HG03108 (cell line): ENCODE results near the gene PDCD5.
"Not testable (repeated sequence)": the region's sequence is repeated elsewhere in the genome, so short reads cannot be mapped to it uniquely, and the experiment has no call there.

Source experiments
- ATAC-seq: cut with Tn5 transposase; IDR thresholded peaks from one replicate; pipeline ENCODE4 v1.9.1; 2021; ENCODE audit warnings: moderate library complexity; ENCODE audit not compliant: unreplicated experiment

The PDCD5 gene

DNA sequence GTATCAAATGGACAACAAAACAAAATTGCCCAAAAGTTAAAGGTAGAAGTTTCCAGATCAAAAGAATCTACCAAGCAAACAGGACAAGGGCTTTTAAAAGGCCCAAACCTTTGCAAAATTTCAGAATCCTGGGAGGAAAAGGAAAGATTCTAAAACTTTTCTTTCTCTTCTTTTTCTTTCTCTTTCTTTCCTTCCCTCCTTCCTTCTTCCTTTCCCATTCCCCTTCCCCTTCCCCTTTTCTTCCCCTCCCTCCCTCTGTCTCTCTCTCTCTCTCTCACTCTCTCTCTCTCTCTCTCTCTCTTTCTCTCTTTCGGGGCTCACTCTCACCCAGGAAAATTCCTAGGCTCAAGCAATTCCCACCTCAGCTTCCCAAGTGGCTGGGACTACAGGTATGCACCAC, 4.2 kb upstream of the PDCD5 start:
- ATAC-seq = no peak

DNA sequence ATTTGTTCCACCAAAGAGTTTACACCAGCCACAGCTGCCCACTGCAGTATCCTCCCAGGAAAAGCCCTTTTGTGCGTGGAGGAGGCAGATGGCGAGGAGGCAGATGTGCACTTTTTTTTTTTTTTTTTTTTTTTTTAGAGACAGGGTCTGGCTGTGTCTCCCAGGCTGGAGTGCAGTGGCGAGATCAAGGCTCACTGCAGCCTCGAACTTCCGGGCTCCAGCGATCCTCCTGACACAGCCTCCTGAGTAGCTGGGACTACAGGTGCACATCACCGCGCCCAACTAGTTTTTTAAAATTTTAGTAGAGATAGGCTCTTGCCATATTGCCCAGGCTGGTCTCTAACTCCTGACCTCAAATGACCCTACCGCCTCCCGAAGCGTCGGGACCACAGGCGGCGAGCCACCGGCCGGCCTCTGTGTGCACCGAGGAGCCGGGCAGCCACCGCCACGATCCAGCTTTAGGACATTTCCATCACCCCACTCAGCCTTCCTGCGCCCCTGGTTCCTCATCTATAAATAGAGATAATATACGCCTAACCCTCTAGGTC, 563 bp upstream of the PDCD5 start:
- ATAC-seq = no peak

DNA sequence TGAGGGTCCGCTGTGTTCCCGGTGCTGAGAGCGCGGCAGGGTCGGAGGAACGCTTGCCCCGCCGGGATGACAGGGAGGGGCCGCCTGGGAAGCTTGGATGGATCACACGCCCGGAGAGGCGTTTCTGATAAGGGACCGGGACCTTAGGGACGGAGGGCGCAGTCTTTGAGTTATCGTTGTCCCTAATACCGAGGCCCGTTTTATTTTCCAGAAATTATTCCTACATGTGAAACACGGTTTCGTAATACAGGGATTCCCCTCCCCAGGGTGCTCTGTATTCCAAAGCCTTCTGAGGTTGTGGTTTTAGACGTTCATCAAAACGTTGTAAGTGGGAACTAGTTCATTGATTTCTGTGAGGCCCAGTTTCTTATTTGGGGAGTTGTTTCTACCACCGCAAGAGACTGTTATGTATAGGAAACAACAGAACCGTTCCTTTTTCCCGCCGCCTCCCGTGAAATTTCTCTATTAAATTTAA, 752 bp downstream of the PDCD5 start:
- no peak for ATAC-seq

DNA sequence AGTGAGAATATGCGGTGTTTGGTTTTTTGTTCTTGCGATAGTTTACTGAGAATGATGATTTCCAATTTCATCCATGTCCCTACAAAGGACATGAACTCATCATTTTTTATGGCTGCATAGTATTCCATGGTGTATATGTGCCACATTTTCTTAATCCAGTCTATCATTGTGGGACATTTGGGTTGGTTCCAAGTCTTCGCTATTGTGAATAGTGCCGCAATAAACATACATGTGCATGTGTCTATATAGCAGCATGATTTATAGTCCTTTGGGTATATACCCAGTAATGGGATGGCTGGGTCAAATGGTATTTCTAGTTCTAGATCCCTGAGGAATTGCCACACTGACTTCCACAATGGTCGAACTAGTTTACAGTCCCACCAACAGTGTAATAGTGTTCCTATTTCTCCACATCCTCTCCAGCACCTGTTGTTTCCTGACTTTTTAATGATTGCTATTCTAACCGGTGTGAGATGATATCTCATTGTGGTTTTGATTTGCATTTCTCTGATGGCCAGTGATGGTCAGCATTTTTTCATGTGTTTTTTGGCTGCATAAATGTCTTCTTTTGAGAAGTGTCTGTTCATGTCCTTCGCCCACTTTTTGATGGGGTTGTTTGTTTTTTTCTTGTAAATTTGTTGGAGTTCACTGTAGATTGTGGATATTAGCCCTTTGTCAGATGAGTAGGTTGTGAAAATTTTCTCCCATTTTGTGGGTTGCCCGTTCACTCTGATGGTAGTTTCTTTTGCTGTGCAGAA, 6.9 kb downstream of the PDCD5 start:
- not testable (repeated sequence) for ATAC-seq

DNA sequence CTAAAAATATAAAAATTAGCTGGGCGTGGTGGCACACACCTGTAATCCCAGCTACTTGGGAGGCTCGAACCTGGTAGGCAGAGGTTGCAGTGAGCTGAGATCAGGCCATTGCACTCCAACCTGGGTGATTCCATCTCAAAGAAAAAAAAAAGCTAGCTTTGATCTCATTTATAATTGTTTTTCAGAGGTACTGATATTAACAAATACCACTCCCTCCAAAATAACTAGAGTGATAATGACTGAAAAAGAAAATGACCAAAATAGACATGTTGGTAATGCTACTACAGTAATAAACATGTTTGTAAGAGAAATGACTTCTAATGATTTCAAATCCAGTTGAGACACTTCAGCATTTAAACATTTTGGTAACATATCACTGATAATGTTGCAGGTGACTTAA, 13.0 kb downstream of the PDCD5 start:
- no peak for ATAC-seq

DNA sequence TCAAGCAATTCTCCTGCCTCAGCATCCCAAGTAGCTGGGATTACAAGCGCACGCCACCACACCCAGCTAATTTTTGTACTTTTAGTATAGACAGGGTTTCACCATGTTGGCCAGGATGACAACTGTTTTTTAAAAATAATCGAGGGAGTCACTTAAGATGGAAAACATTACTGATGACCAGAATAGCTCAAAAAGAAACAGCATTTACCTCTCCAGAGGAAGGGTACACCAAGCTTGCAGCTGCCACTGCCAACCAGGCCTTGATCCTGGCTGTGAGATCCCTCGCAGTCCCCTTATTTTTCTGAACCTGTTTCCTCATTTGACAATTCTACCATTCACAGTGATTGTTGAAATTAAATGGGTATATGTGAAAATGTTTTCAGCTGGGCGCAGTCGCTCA, 14.5 kb downstream of the PDCD5 start:
- ATAC-seq = no peak

DNA sequence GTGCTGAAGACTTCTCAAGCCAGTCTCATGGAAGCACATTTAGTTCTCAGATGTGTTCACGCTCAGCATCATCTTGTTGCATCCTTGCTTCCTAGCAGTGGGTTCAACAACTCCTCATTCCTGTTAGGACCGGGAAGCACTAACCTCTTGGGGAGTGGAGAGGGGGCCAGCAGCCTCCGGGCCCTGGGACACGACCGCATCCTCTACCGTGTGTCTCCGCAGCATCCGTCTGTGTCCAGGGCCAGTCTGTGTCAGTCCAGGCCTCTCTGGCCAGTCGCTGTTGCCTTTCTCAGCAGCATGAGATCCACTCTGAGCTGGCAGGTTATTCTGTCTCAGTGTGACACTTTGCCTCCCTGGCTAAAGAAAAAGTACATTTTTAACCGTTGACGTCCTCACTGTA, 17.0 kb downstream of the PDCD5 start:
- no peak for ATAC-seq

DNA sequence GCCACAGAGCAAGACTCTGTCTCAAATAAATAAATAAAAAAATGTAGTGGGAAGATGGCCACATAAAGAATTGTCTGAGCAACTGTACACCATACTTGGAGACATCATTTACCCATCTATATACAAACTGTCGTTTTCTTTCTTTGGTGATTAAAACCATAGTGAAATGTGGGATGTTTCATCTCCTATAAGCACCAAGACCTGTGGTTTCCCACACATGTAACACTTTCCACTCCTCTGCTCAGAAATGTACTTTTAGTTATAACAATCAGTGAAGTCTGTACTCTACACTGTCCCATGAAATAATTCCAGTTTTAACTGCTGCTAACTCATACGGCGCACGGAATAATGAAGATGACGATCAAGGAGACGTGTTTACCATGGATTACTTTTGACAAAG, 18.3 kb downstream of the PDCD5 start:
- ATAC-seq = no peak

DNA sequence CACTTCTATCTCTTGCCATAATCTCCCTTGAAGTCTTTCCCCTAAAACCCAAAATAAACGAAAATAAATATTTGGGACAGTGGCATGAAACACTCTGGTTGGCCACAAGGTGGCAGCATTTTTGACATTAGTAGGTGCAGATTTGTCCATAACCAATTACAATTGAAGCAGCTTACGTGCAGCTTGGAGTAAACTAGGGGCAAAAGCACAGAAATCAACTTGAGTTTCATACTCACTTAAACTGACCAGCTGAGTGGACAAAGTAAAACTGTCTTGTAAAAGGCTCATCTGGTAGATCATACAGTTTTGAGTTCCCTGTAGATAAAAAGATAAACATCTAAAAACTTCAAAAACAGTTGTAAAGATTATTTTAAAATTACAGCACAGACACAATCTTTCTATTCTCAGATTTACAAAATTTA, 18.8 kb downstream of the PDCD5 start:
- no peak for ATAC-seq

DNA sequence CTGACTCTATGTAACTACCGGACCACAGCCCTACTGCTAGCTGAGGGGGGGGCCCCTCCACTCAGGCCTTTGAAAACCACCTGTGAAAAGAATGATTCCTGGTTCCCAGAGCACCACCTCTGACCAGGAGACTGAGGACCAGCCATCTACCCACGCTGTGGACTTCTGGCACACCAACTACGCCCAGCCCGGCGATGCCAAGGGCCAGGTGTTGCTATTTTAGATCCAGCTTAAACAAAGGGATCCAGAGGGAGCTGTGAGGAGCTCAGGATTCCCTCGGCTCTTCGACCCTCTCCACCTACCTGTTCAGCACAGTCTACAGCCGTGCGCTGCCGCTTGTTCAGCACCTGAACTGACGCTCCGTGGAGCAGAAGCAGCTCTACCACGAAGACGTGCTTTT, 23.0 kb downstream of the PDCD5 start:
- no peak for ATAC-seq

DNA sequence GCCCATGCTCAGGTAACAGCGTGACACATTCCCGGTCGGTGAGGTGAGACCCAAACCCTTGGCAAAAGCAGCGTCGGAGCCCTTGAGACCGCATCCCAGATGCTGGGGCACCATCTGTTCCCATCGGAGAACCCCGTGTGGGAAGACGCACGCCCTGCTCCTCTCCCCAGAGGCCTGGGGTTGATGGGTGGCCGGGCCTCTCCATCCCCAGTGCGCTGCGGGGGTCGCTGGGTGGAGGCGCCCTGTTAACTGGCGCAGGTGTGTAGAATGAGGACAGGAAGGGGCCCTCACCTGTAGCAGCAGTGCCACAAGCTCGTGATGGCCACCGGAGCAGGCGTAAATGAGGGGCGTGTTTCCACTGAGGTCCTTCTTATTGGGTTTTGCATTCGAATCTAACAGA, 24.6 kb downstream of the PDCD5 start:
- ATAC-seq = no peak

DNA sequence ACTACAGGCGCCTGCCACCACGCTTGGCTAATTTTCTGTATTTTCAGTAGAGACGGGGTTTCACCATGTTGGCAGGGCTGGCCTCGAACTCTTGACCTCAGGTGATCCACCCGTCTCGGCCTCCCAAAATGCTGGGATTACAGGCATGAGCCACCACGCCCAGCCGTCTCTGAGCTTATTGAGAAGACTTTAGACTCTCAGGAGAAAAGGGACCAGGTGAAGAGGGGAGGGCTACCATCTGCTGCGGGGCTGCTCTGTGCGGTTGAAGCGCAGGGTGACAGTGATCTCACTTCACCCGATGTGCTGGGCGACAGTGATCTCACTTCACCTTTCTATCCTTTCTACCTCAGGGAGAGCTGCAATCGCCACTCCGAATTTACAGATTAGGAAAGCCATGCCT, 25.3 kb downstream of the PDCD5 start:
- ATAC-seq = no peak

DNA sequence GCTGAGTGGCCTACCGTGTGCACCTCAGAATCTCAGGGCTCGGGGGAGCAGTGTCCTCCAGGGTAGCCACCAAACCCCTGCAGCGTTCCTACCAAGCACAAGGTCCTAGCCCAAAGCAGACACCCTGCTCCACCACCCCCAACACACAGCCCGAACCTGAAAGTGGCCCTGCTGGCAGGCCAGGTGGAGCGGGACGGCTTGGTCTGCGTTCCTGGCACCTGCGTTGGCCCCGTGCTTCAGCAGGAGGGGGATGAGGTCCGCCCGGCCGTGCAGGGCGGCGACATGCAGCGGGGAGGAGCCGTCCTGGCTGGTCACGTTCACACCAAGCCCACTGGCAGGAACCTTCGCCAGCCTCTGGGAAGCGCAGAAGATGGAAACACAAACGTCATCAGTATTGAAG, 26.5 kb downstream of the PDCD5 start:
- no peak for ATAC-seq

DNA sequence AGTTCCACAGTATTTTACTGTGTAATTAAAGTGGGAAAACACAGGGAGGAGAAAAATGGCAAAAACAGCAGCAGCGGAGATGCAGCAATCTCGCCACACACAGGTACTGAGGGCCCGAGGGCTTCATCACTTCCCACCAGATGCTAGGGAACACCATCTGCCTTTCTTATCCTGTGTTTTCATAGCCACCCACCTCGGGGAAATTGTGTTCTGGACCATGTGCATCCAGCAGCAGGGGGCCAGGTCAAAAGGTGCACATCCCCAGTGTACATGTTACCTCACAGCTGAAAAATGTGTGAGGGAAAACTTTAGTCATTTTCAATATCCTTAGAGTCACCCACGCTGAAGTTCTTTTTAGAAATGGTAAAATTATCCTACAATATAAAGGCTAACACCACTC, 30.2 kb downstream of the PDCD5 start:
- ATAC-seq = no peak

DNA sequence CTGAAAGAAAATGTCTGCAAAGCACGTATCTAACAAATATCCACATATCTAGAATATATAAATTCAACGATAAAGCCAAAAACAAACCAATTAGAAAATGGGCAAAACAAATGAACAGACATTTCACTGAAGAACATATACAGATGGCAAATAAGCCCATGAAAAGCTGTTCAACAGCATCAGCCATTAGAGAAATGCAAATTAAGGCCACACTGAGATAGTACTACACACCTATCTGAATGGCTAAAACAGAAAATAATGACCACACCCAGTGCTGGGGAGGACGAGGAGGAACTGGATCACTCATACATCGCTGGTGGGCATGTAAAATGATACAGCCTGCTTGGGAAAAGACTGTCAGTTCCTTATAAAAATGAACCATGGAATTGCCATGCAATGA, 32.0 kb downstream of the PDCD5 start:
- ATAC-seq = no peak

DNA sequence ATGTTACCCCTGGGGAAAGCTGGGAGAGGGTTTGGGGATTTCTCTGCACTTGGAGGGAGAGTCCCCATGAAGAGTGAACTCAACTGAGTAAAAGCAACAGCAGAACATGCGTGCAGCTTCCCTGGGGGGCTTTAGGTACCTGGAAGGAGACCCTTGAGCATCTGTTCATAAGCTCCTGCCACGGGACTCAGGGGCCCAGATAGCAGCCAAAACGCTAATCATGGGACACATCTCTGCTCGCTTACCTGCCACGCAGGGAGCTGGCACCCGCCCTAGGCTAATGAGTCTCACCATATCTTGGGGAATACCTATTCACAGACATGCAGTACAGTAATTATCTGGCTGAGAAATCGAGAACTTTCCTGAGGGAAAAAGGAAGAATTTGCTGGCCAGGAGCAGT, 33.9 kb downstream of the PDCD5 start:
- ATAC-seq = no peak

DNA sequence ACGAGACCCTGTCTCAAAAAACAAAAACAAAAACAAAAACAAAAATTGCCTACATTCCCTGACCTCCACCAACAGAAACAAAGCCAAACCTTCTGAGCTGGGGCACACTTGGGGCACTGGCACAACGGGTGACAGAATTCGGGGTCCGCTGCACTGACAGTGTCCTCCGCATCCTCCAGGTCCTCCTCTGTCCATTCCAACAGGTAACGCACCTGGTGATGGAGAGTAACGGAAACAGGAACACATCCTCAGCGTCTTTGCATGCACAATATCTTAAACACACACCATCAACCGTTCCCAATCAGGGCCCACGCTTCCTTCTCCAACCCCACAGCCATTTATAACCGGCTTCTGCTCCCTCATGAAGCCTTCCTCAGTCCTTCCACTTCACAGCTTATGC, 34.6 kb downstream of the PDCD5 start:
- no peak for ATAC-seq

DNA sequence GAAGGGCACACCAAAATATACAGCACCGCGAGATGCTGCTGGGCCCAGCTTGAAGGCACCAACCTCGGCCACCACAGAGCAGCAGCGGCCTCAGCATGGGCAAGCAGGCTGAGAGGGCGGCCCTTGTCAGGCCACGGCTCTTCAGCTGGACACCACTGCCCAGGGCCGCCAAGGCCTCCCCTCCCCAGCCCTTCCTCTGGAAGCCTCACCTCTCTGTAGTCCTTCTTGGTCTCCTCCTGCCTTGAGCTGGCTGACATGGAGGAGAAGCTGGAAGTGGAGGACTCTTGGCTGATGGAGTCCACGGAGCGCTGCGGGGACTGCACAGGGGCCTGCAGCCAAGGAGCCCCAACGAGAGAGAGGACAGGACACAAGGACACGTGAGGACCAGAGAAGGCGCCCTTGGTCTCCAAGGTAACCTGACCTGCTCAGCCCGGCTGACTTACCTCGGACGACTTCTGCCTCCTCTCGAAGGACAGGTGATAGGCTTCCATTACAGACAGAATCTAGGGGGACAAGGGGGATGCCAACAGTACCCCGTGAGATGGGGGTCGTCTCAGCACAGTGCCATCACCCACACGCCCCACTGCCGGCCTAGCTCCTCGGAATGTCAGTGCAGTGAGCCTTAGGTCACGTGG, 38.2 kb downstream of the PDCD5 start:
- no peak for ATAC-seq

DNA sequence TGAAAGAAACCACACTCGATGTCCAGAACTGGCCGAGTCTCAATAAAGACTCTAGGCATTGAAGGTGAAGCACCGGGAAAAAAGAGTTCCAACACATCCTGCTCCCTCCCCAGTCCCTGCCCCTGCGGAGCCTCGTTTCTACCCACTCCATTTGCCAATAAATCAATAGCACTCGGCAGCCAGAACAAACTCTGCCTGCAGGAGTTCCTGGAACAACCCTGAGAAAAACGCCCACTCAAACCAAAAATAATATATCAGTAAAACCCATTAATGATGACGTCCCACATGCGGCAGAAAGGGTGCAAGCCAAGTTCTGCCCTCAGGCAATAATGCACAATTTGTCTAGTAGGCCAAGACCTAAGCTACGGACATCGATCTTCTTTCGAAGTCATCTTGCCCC, 41.0 kb downstream of the PDCD5 start:
- no peak for ATAC-seq

DNA sequence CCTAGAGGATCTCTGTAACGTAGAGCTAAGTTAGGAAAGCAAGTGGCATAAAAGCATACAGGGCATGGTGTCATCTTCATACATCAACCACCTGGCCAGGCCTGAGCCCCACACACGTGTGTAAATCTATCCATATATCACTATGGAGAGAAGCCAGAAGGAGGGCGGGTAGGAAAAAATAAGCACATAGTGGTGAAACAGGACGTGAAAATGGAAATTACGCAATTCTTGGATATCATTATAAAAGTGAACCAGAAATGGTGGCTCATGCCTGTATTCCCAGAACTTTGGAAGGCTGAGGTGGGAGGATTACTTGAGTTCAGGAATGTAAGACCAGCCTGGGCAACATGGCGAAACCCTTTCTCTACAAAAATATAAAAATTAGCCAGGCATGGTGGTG, 43.4 kb downstream of the PDCD5 start:
- ATAC-seq = no peak

DNA sequence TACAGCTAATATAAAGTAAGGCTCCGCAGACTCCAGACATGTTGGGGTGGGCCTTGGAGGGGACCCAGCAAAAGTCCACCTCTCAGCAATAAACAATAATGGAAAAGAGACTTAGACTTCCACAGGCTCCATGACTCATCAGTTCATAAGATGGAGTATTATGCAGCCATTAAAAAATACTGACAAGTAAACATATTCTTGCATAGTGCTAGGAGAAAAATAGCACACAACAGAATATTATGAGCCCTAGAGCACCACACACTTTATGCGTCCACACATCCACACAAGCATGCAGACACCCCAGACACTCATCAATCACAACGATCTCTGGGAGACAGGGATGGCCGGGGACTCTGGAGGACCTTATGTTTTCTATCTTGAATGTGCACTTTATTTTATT, 46.0 kb downstream of the PDCD5 start:
- ATAC-seq = no peak

DNA sequence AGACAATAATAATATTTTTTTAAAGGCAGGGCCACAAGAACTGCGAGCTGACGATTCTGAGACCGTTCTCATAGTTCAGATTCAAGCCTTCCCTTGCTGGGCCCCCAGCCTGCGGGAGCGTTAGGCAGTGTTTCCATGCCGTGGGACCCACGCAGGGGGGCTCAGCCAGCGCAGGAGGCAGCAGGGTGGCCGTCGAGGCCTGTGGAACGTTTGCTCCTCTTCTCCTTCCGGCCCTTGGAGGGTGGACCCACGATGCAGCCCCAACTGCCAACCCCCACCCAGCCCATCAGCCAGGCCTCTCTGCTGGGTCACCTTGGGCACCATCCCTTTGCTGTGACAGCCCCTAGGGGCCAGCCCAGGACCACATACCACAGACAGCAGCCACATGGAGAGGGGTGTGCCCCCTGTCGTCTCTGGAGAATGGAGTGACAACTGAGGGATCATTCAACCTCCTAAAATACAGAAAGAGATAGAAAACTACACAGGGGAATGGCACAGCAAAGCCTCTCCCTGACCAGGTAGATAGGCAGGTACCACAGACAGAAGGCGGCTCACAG, 46.8 kb downstream of the PDCD5 start:
- no peak for ATAC-seq
